Hematopoietic multipotent progenitor cell treated with erythropoietin and hydrocortisone succinate and interleukin-3 and kit ligand, for 4 days (in vitro differentiated cells): ENCODE data around the gene MTHFD2.
"Not testable (repeated sequence)": the region's sequence is repeated elsewhere in the genome, so short reads cannot be mapped to it uniquely, and the experiment has no call there.

Experiments used
- DNase-seq: peaks from one replicate; pipeline ENCODE4 v3.0.0-alpha.2; 2015

Gene MTHFD2

GRCh38 chr2:74198023-74198460 lies 373 bp upstream of the MTHFD2 start:
- no peak for DNase-seq

DNA sequence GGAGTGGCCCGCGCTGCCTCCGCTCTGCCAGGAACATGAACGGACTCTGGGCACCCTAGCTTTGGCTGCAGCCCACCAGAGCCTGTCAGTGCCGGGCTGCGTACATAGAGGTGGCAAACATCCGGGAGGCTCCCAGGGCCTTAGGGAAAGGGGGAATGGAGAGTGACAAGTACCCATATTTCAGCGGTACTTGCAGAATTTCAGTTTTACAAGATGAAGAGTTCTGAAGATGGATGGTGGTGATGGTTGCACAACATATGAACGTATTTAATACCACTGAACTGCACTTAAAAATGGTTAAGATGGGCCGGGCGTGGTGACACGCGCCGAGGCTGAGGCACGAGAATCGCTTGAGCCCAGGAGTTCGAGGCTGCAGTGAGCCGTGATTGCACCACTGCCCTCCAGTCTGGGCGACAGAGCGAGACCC lies 873 bp downstream of the MTHFD2 start:
- DNase-seq, result no peak

DNA sequence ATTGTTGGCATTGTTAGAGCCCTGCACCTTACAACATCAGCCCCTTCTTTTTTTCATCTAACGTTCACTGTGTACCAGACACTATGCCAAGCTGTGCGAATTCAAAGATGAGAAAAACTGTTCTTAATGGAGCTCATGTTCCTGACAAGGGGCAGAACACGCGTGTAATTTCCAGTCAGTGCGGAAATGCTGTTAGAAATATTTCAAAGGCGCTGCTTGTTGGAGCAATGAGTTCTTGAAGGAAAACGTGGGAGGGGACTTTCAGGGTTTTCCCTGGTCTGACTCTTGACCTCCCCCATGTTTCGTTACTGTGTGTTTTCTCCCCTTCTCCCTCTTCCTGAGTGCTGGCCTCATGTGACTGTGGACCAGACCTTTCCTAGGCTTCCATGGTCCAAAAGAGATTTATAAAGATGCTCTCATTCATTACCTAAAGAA lies 1.5 kb downstream of the MTHFD2 start:
- no peak for DNase-seq

GRCh38 chr2:74201196-74201595 lies 2.8 kb downstream of the MTHFD2 start:
- DNase-seq, result no peak

GRCh38 chr2:74201596-74201995 lies 3.2 kb downstream of the MTHFD2 start:
- no peak for DNase-seq

GRCh38 chr2:74204436-74204835 lies 6.0 kb downstream of the MTHFD2 start:
- no peak for DNase-seq

DNA sequence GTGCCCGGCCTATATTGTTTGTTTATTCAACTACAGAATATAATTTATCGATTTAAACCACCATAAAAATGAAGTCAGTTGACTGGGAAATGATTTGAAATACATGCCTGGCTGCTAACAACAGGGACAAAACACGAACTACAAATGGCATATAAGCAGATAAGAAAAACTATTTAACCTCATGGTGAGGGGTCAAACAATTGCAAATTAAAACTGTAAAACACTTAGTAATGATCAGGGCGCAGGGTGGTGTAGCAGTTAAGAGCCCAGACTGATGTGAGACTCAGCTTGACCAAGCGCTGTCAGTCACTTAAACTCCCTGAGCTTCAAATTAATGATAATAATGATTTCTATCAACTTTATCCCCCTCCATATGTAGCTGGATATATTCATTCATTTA lies 6.7 kb downstream of the MTHFD2 start:
- no peak for DNase-seq

GRCh38 chr2:74205596-74205995 lies 7.2 kb downstream of the MTHFD2 start:
- DNase-seq, result peak; percentile 67

GRCh38 chr2:74206180-74206688 lies 7.8 kb downstream of the MTHFD2 start:
- DNase-seq, result peak; percentile 89

DNA sequence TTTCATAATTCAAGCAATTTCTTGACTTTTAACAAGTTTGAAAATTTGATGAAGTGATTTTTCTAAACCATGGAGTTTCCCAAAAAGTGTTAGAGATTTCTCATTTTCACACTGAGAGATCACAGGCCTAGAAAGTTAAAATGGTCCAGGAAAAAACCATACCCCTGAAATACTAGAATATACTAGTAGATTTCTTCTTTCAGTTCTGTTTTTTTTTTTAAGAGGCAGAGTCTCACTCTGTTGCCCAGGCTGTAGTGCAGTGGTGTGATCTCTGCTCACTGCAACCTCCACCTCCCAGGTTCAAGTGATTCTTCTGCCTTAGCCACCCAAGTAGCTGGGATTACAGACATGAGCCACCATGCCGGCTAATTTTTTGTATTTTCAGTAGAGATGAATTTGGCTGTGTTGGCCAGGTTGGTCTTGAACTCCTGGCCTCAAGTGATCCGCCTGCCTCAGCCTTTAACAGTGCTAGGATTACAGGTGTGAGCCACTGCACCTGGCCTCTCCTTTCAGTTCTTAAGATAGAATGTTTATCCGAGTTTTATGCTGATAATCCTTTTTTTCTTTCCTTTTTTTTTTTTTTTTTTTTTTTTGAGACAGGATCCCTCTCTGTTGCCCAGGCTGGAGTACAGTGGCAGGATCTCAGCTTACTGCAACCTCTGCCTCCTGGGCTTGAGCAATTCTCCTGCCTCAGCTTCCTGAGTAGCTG lies 14.4 kb downstream of the MTHFD2 start:
- no peak for DNase-seq

- not testable (repeated sequence) for DNase-seq
Observed at GRCh38 chr2:74215771-74216170, 17.4 kb downstream of the MTHFD2 start.

DNA sequence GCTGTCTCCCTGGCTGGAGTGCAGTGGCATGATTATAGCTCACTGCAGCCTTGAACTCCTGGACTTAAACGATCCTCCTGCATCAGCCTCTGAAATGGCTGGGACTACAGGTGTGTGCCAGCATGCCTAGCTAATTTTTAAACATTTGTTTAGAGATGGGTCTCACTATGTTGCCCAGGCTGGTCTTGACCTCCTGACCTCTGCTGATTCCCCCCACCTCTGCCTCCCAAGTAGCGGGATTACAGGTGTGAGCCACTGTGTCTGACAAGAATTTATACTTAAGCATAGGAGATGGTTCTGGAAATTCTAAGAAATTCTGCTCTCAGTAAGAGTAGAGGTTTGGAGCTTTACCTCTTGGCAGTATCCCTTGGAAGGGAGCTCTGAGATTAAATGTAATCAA lies 18.2 kb downstream of the MTHFD2 start:
- DNase-seq, result no peak

DNA sequence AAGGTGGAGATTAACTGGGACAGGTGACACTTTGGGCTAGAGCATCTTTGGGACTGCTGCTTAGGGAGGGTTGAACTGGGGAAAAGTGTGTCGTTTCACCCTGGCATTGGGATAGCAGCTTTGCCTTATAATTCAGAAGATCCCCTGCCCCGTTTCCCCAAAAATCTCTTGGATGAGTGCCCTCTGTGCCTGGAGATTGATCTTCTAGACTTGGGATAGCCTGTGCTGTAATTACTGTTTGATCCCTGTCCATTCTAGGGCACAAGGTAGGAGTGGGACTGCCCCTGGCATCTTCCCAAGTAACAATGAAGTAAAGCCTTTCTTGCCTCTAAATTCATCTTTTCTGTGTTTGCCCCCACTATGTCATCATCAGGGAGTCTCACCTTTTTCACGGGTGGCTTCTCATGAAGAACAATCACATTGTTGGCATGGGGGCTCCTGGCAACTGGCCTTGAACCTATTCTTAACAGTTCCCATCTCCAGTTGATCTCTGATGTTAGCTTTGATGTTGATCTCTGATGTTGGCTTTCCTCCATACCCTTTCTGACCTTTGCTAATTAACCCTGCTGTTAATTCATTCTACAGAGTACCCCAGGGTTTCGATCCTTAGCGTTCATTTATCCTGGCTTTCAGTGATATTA lies 21.6 kb downstream of the MTHFD2 start:
- DNase-seq, result no peak

DNA sequence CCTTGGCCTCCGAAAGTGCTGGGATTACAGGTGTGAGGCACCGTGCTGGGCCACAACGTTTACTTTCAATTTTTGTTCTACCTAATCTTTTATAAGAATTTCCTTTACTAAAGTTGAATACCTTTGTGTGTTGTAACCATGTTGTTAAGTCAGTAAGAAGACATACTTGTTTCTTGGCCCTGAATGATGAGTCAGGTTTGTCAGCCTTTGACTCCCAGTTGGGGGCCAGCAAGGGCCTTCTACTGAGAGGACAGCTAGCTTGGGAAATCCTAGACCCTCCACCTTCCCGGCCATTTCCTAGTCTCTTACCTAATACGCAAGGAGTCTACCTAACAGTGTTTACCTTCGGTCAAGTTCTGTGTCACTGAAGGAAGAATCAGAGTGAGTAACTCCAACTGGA lies 22.7 kb downstream of the MTHFD2 start:
- no peak for DNase-seq

GRCh38 chr2:74221604-74222299 lies 23.3 kb downstream of the MTHFD2 start:
- no peak for DNase-seq

- DNase-seq, result no peak
Observed at GRCh38 chr2:74222300-74222650, 23.9 kb downstream of the MTHFD2 start.

DNA sequence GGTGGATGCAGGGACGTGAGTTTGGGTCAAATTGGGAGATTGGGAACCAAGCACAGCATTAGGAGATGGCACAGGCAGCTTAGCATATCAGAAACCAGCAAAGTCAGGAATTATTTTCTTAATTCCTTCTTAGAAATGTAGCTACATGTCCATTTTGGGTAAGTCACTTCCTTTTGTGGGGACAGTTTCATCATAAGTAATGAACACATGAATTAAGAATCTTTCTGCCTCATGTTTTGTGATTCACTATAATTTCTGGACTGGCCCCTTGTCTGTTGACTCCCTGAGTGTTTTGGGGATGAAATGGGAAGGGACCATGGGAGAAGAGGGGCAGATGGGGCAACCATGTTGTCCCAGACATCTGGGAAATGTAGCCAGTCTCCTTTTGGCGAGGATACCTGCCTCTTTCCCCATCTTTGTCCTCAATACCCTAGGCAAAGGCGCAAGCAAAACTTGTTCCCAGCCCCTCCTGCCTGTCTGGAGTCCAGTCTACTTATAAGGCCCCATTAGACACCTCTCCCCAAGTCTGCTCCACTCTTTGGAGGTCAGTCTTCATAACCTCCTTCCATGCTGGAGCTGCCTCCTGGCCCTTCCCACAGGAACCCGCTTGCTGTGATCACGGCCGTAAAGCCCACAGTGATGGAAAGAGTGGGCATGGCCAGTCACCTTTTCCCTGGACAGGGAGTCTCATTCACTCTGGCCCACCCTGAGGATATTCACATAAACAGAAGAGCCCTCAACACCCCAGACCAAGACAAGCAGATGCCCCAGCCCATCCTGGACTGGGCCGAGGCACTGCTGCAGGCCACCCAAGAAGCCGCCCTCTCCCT lies 25.7 kb downstream of the MTHFD2 start:
- DNase-seq, result no peak

DNA sequence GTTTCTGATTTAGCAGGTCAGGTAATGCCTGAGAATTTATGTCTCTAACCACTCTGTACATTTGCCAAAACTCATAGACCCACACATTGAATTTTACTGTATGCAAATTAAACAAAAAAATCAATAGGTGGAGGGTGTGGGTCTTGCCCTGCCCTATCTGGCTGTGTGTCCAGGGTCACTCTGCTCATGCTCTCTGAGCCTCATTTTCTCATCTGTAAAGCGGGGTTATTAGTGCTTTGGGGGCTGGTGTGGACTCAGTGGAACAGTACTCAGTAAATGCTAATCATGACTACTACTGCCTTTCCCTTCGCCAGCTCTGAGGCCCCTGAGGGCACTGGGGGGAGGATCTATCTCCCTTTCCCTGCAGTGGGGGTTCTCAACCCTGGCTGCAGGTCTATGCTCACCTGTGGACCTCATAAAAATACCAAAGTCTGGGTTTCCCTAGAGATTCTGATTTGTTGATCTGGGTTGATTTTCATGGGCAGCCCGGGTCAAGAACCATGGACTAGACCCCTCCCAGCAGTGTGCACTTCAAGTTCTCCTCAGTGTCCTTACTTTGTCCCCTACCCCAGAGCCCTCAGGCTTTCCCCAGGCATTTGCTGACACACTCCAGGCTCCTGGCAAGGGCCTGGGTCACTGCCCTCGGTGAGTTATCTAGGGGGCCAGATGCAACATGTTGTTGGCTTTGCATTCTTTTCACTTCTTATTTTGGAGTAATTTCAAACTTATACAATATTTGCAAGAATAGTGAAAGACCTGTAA lies 27.5 kb downstream of the MTHFD2 start:
- no peak for DNase-seq

- DNase-seq, result no peak
Observed at GRCh38 chr2:74226648-74227213, 28.3 kb downstream of the MTHFD2 start.

- DNase-seq, result no peak
Observed at GRCh38 chr2:74227646-74228045, 29.2 kb downstream of the MTHFD2 start.

DNA sequence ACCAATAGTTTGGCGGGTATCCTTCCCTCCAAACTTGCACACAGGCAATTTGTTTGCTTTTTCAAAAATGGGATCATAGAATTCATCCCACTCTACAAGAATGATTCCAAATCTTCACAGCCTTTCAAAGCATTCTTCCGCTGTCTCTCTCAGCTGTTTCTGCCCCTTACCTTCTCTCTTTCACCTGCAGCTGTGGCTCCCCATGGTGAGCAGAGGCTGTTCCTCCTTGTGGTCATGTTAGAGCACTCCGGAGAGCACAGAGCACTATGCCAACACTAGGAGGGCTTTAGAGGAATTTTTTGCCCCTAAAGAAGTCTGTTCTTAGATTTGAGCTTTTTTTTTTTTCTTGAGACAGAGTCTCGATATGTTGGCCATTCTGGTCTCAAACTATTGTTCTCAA lies 30.4 kb downstream of the MTHFD2 start:
- no peak for DNase-seq

DNA sequence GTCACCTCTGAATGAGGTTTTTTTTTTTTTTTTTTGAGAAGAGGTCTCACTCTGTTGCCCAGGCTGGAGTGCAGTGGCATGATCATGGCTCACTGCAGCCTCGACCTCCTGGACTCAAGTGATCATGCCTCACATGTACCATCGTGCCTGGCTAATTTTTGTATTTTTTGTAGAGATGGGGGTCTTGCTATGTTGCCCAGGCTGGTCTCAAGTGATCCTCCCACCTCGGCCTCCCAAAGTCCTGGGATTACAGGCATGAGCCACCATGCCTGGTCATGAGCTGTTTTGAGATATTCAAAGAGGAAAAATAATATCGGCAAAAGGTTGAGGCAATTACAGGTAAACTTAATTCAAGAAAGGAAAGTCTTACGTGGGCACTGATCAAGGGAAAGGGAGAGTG lies 31.4 kb downstream of the MTHFD2 start:
- not testable (repeated sequence) for DNase-seq
